Cardiac muscle cell (in vitro differentiated cells and primary cell): Measurements from ENCODE around the gene SERBP1. TPM values are rescaled to one million over a fixed set of nuclear protein-coding genes. Genes with fewer than 3 reads are reported as not detected.

Source experiments
- DNase-seq, 2 donors: peaks; one replicate each; pipeline versions ENCODE4 v3.0.0 to v3.0.0-alpha.2; 2010 to 2017; ENCODE audit warnings: low read depth in 1 of 2, low spot score in 1 of 2
- H3K27ac ChIP-seq: fragments of 200-600 bp; sonication (generic); 2 replicates; pipeline ENCODE4 v1.5.1; 2016
- H3K27me3 ChIP-seq: fragments of 200-600 bp; sonication (generic); 2 replicates; pipeline ENCODE4 v1.6.0; 2016; ENCODE audit warnings: control low read depth
- H3K36me3 ChIP-seq: fragments of 200-600 bp; sonication (generic); 2 replicates; pipeline ENCODE4 v1.5.1; 2016; ENCODE audit warnings: control low read depth
- H3K4me1 ChIP-seq: fragments of 200-600 bp; sonication (generic); 2 replicates; pipeline ENCODE4 v1.8.1; 2017; ENCODE audit warnings: low read depth, mild to moderate bottlenecking, mixed run types
- H3K4me3 ChIP-seq: fragments of 200-600 bp; sonication (generic); 2 replicates; pipeline ENCODE4 v1.5.1; 2016; ENCODE audit warnings: mild to moderate bottlenecking
- H3K9me3 ChIP-seq: fragments of 200-600 bp; sonication (generic); 2 replicates; pipeline ENCODE4 v1.5.1; 2017; ENCODE audit warnings: low read depth, mild to moderate bottlenecking, control low read depth
- CTCF ChIP-seq: IDR thresholded peaks from 2 replicates; pipeline ENCODE4 v1.5.1; 2012; ENCODE audit warnings: low read depth, mild to moderate bottlenecking, low read length
- polyA plus RNA-seq: library from polyadenylated mRNA; unstranded; fragments of >200 nt; fragmentation: Nextera tagmentation; extraction: Ambion mirVana; gene quantifications from 2 replicates; pipeline ENCODE4 v1.2.1, GENCODE V29; 2016
- total RNA-seq: library from RNA; depleted of rRNA; stranded (reverse); fragments of >200 nt; gene quantifications from 2 replicates; pipeline ENCODE4 v1.2.3, GENCODE V29; 2016

The SERBP1 gene
- total and polyA plus RNA-seq, 2 experiments from 2014 or later: 136 to 433 TPM

- no peak for DNase-seq
- Histone ChIP-seq H3K36me3 (no peaks in the 10 kb centered on the region), H3K4me1 (peaks cover 5% of the 10 kb centered on the region), H3K4me3 (no peak overlapping the region), H3K27ac (no peak overlapping the region), H3K27me3 (no peaks in the 10 kb centered on the region), H3K9me3 (no peaks in the 10 kb centered on the region)
- no peak for TF ChIP-seq CTCF
Measured at GRCh38 chr1:67377253-67377652, 52.9 kb downstream of the SERBP1 start.

DNA sequence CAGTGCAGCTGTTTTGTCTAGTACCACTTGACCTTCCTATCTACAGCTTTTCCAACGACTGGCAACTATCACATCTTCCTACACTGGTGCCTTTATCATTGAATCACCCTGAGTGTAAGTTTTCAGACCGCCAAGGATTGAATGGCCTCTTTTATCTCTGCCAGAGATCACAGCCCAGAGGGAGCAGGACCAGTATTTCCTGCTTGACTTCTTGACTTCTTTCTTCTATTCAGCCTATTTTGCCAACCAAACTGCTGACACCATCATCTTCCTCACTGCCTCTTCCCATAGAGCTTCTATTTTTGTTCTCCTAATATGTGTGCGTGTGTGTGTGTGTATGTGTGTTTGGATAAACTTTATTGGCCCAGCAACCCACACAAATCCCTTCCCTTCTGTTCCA, 53.8 kb downstream of the SERBP1 start:
- Histone ChIP-seq H3K9me3 (no peaks in the 10 kb centered on the region), H3K4me3 (no peak overlapping the region), H3K4me1 (peaks cover 5% of the 10 kb centered on the region), H3K27ac (no peak overlapping the region), H3K27me3 (no peaks in the 10 kb centered on the region), H3K36me3 (no peaks in the 10 kb centered on the region)
- TF ChIP-seq CTCF: no peak
- DNase-seq: no peak

- H3K27ac ChIP-seq: no peak overlapping the region
- H3K4me1 ChIP-seq: peaks cover 5% of the 10 kb centered on the region
- no peaks in the 10 kb centered on the region for H3K36me3 ChIP-seq
- peaks cover 2% of the 10 kb centered on the region for H3K27me3 ChIP-seq
- no peak for DNase-seq
- no peaks in the 10 kb centered on the region for H3K9me3 ChIP-seq
- no peak for TF ChIP-seq CTCF
- no peak overlapping the region for H3K4me3 ChIP-seq
Measured at GRCh38 chr1:67372898-67373297, 57.3 kb downstream of the SERBP1 start.

GRCh38 chr1:67372136-67372535, 58.1 kb downstream of the SERBP1 start:
- H3K27me3 ChIP-seq: peaks cover 3% of the 10 kb centered on the region
- no peak overlapping the region for H3K4me3 ChIP-seq
- H3K4me1 ChIP-seq: peaks cover 5% of the 10 kb centered on the region
- no peak overlapping the region for H3K27ac ChIP-seq
- H3K36me3 ChIP-seq: no peaks in the 10 kb centered on the region
- DNase-seq: peak in 1 of 2 donors; percentile 14
- no peaks in the 10 kb centered on the region for H3K9me3 ChIP-seq
- TF ChIP-seq CTCF: no peak

- peak in 1 of 2 donors; percentile 22 for DNase-seq
- H3K9me3 ChIP-seq: no peaks in the 10 kb centered on the region
- no peak for TF ChIP-seq CTCF
- H3K4me1 ChIP-seq: peaks cover 5% of the 10 kb centered on the region
- no peaks in the 10 kb centered on the region for H3K36me3 ChIP-seq
- H3K4me3 ChIP-seq: no peak overlapping the region
- H3K27me3 ChIP-seq: peaks cover 3% of the 10 kb centered on the region
- H3K27ac ChIP-seq: no peak overlapping the region
Measured at GRCh38 chr1:67371681-67372080, 58.5 kb downstream of the SERBP1 start.

GRCh38 chr1:67371043-67371442, 59.2 kb downstream of the SERBP1 start:
- Histone ChIP-seq H3K4me1 (peaks cover 1% of the 10 kb centered on the region), H3K9me3 (no peaks in the 10 kb centered on the region), H3K27ac (no peak overlapping the region), H3K36me3 (no peaks in the 10 kb centered on the region), H3K27me3 (peaks cover 3% of the 10 kb centered on the region), H3K4me3 (no peak overlapping the region)
- DNase-seq: no peak
- TF ChIP-seq CTCF: no peak
